Right ventricle myocardium superior (tissue), 1 donor: Measurements from ENCODE around the gene PUS10. TPM values are rescaled to one million over a fixed set of nuclear protein-coding genes. Genes with fewer than 3 reads are reported as not detected.
"Not testable (repeated sequence)": the region's sequence is repeated elsewhere in the genome, so short reads cannot be mapped to it uniquely, and the experiment has no call there.

Source experiments
- ATAC-seq: fragments of 200-7000 bp; cut with Tn5 transposase; one replicate; pipeline ENCODE4 v1.9.1; 2020; ENCODE audit warnings: mild to moderate bottlenecking; ENCODE audit not compliant: poor library complexity
- DNase-seq: peaks from one replicate; pipeline ENCODE4 v3.0.0-alpha.2; 2020
- intact Hi-C: fragments of 100-400 bp; cut with DNase I; formaldehyde crosslinking; loops from one replicate; pipeline ENCODE4 v1.11.2; 2022
- total RNA-seq: library from RNA; stranded (reverse); fragmentation: NEBNext Ultra II Directional; extraction: Animal tissue kit (Norgen Biotek cat#: 25700); gene quantifications from one replicate; pipeline ENCODE4 v1.2.1, GENCODE V29; 2021
- donor health status: DM: no; HTN: yes; CAD: no; lungs with severe emphysema.

PUS10 gene
- total RNA-seq, 1 donor from 2014 or later: 5.0 TPM

GRCh38 chr2:60948926-60949579 lies 69.0 kb downstream of the PUS10 start:
- ATAC-seq (no peak), DNase-seq (no peak)
- intact Hi-C loops: no loop called here

GRCh38 chr2:60948161-60948560 lies 69.9 kb downstream of the PUS10 start:
- intact Hi-C loops: no loop called here
- ATAC-seq: no peak
- no peak for DNase-seq

DNA sequence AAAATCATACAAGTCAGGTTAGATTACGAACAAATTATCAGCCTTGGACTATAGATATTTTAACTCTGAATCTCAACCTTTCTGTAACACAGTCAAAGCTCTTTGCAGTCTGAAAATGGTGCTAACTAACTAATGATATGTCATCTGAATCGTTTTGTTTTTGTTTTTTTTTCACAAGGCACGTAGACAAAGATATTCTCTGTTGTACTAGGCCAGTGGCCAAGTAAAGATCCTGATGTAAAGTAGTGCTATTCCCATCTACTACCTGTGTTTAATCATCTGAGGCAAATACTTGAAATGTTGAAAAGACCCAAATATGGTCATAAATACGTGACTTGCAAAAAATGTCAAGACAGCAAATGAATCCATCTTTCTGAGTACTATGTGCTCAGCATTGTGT lies 71.0 kb downstream of the PUS10 start:
- no peak for ATAC-seq
- intact Hi-C loops: no loop called here
- no peak for DNase-seq

DNA sequence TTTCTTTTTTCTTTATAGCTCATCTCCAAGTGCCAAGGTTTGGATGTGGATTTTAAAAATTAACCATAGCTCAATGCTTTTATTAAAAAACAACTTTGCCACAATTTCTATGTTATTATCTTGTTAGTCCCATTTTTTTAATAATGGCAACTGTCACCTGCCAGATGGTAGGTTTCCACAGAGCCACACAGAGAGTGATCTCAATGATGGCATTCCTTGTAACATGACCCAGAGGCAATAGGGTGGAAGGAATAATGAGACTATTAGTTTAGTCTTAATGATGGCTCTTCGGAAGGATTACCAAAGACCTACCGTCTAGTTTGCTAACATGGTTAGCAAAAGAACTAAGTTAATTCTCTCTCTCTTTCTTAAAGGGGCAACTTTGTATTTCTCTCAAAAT lies 72.7 kb downstream of the PUS10 start:
- intact Hi-C loops: no loop called here
- ATAC-seq (no peak), DNase-seq (no peak)

- ATAC-seq (no peak), DNase-seq (no peak)
- intact Hi-C loops: no loop called here
Observed at GRCh38 chr2:60939622-60940021, 78.4 kb downstream of the PUS10 start.

GRCh38 chr2:60938301-60938700 lies 79.8 kb downstream of the PUS10 start:
- DNase-seq: no peak
- intact Hi-C loops: no loop called here
- no peak for ATAC-seq

DNA sequence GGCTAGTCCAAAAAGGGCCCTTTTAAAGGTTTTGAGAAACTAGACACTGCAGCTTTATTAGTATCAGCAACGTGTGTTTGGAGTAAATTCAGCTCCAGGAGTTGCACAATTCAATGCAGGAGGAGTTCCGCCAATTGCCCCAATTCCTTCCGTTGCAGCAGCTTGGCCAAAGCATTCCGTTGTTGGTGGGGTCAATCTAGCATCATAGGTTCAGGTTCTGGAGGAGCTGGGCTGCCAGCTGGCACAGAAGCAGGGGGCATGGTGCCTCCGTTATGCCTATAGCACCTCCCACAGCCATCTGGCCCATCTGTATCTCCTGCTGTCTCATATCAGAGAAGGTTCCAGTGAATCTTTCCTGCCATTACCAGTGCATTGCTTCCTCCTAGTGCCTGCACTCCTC lies 81.3 kb downstream of the PUS10 start:
- ATAC-seq (no peak), DNase-seq (no peak)
- intact Hi-C loops: no loop called here

DNA sequence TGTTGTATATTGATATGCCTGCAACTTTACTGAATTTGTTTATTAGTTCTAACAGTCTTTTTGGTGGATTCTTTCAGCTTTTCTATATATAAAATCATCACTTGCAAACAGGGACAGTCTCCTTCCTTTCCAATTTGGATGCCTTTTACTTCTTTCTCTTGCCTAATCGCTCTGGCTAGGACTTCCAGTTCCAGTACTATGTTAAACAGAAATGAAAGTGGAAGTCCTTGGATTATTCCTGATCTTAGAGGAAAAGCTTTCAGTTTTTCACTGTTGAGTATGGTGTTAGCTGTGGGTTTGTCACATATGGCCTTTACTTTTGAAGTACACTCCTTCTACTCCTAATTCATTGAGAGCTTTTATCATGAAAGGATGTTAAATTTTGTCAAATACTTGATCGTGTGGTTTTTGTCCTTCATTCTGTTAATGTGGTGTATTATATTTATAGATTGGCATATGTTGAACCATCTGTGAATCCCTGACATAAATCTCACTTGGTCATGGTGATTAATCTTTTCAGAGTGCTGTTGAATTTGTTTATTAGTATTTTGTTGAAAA lies 83.8 kb downstream of the PUS10 start:
- ATAC-seq (peak; percentile 68), DNase-seq (no peak)
- intact Hi-C loops: no loop called here

DNA sequence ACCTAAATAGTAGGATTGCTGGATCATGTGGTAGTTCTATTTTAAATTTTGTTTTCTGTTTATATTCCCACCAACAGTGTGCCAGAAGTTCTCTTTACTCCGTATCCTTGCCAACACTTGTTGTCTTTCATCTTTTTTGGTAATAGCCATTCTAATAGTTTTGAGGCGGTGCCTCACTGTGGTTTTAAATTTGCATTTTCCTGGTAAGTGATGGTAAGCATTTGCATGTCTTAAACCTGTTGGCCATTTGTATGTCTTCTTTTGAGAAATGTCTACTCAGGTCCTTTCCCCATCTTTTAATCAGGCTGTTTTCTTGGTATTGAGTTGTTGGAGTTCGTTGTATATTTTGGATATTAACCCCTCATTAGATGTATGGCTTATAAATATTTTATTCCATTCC lies 85.1 kb downstream of the PUS10 start:
- no peak for ATAC-seq
- DNase-seq: no peak
- intact Hi-C loops: no loop called here

DNA sequence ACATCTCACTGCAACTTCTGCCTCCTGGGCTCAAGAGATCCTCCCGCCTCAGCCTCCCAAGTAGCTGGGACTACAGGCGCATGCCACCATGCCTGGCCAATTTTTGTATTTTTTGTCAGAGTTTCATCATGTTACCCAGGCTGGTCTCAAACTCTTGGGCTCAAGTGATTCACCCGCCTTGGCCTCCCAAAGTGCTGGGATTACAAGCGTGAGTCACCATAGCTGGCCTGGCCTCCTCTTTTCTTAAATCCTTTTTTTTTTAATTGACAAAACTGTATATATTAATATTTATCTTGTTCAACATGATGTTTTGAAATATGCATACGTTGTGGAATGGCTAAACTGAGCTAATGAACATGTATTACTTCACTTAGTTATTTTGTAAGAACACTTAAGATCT lies 86.0 kb downstream of the PUS10 start:
- ATAC-seq, DNase-seq, intact Hi-C loops: not testable (repeated sequence)

GRCh38 chr2:60926741-60927552 lies 91.1 kb downstream of the PUS10 start:
- intact Hi-C loops: no loop called here
- ATAC-seq: peak; percentile 51
- no peak for DNase-seq

DNA sequence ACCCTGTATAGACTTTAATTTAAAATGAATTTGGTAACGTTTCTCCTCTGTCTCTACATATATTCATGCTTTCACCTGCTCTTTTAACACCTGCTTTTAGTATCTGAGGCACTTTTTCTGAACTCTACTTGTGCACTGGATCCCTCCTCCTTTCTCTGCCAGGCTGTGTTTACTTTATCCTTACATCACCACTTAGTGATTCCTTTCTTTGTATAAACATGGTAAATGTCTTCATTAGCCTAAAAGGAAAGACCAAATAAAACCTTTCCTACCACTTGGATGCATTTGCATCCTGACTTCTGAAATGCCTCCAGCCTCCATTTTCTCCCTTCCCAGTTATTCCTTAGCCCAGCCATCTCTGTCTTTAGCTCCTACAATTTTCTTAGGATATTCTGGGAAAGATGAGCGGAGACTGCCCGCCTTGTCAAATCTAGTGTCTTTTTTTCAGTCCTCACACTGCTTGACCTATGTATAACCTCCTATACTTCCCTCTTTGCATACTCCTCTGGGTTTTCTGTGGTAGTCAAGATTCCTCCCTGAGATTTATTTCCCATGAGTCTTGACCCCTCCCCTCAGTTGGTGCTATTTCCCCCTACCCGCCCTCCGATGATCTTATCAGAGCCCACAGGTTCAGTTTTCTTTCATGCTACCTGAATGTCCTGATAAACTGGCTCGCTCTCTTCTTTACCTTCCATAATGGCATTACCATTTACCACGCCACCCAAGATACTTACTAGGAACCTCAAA lies 91.9 kb downstream of the PUS10 start:
- DNase-seq (no peak), ATAC-seq (no peak)
- intact Hi-C loops: no loop called here

GRCh38 chr2:60907329-60907728 lies 110.7 kb downstream of the PUS10 start:
- ATAC-seq: no peak
- no peak for DNase-seq
- intact Hi-C loops: no loop called here

DNA sequence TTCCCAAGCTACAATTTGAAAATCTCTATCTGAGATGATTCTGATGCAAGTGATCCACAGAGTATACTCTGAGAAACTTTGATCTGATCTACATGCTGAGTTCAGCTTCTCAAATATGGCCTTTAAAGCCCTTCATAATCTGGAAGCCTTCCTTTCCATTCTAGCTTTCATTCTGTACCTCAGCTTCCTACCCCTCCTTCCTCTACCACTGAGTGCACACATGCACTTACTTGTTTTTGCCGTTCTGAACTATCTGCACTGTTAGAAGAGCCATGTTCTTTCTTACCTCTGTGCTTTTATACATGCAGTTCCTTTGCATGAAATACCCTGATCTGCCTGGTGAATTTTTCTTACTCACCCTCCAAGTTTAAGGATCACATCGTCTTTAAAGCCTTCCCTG lies 111.7 kb downstream of the PUS10 start:
- no peak for ATAC-seq
- DNase-seq: no peak
- intact Hi-C loops: no loop called here

- intact Hi-C loops, DNase-seq, ATAC-seq: not testable (repeated sequence)
Observed at GRCh38 chr2:60905867-60906266, 112.2 kb downstream of the PUS10 start.

- intact Hi-C loops, ATAC-seq, DNase-seq: not testable (repeated sequence)
Observed at GRCh38 chr2:60901296-60901695, 116.8 kb downstream of the PUS10 start.

GRCh38 chr2:60899892-60900249 lies 118.2 kb downstream of the PUS10 start:
- intact Hi-C loops: no loop called here
- ATAC-seq (no peak), DNase-seq (no peak)

DNA sequence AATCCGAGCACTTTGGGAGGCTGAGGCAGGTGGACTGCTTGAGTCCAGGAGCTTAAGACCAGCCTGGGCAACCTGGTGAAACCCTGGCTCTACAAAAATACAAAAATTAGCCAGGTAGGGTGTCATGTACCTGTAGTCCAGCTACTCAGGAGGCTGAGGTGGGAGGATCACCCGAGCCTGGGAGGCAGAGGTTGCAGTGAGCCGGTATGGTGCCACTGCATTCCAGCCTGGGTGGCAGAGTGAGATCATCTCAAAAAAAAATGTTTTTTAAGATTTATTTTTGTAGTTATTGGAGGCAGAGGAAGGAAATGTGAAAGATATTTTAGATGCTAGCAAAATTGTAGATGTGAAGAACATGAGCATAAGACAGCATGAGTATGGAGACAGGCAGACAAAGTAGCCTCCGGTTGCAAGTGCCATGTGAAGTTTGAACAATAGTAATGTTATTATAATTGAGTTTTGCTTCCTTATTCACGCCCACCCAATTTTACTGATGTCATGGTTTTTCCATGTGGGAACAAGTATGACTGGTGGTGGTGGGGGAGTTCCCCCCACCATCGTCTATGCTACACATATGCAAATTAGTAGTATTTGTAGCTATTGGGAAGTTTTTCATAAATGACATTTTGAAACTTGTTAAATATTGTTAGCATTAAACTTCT lies 118.7 kb downstream of the PUS10 start:
- intact Hi-C loops: no loop called here
- no peak for DNase-seq

GRCh38 chr2:60898567-60898966 lies 119.5 kb downstream of the PUS10 start:
- ATAC-seq: no peak
- no peak for DNase-seq
- intact Hi-C loops: no loop called here

More for the DNA sequence above, 118.7 kb downstream of the PUS10 start:
- ATAC-seq: no peak
